ENCODE results near the gene NPEPL1.
"Not testable (repeated sequence)": the region's sequence is repeated elsewhere in the genome, so short reads cannot be mapped to it uniquely, and the experiment has no call there.

The NPEPL1 gene

DNA sequence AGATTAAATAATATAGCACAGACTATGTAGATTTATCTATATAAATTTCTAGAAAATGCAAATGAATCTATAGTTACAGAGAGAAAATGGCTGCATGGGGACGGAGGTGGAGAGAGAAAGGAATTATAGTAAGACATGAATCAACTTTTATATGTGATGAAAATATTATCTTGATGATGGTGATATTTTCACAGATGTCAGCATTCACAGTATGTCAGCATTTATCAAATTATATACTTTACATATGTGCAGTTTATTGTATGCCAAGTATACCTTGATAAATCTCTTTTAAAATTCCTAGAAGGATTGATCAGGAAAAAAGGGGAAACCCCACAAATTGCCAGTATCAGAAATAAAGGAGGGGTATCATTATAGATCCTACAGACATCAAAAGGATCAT is 44.6 kb downstream of the NPEPL1 start:
- no peak for DNase-seq (ENCODE audit: extremely low read depth in 1 of 2, low read depth in 1 of 2)

GRCh38 chr20:58740356-58741308 is 48.0 kb downstream of the NPEPL1 start:
- no peak for DNase-seq (ENCODE audit: extremely low read depth in 1 of 2, low read depth in 1 of 2)

DNA sequence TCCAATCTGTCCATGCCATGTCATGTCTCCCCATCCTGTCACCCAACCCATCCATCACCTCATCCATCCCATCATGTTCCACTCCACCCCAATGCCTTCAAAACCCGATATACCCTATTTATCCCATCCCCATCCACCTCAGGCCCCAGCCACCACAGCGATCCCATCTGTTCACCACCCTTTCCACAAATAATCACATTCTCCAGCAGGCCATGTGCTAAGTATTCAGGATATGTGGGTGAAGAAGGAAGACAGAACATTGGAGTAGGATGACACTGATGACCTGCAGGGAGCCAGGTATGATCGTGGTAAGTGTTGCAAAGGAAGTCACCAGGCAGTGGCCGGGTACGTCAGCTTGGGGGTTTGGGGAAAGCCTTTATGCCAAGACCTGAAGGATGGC is 48.8 kb downstream of the NPEPL1 start:
- DNase-seq (ENCODE audit: extremely low read depth in 1 of 2, low read depth in 1 of 2): no peak

GRCh38 chr20:58742668-58743566 is 50.3 kb downstream of the NPEPL1 start:
- DNase-seq (ENCODE audit: extremely low read depth in 1 of 2, low read depth in 1 of 2): no peak

GRCh38 chr20:58743929-58744534 is 51.4 kb downstream of the NPEPL1 start:
- DNase-seq (ENCODE audit: extremely low read depth in 1 of 2, low read depth in 1 of 2): no peak

DNA sequence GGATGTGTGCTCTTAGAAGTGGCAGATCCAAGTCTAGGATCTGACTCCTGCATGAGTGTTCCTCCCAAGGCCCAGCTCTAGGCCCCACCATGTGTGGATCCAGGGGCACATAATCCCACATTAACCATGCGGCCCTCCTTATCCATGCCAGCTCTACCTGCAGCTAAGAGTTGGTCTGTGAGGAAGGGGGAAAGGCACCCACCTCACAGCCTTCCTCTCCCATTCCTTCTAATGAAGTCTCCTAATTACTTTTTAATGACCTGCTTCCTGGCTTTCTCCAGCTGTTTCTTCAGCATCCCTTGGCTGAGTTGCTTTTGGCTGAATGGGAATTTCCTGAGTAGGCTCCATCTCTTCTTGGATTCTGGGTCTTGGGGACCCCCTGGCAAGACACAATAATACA is 52.2 kb downstream of the NPEPL1 start:
- DNase-seq (ENCODE audit: extremely low read depth in 1 of 2, low read depth in 1 of 2): no peak

- no peak for DNase-seq (ENCODE audit: extremely low read depth in 1 of 2, low read depth in 1 of 2)
Measured at GRCh38 chr20:58745391-58745790, 52.8 kb downstream of the NPEPL1 start.

GRCh38 chr20:58746620-58747019 is 54.0 kb downstream of the NPEPL1 start:
- no peak for DNase-seq (ENCODE audit: extremely low read depth in 1 of 2, low read depth in 1 of 2)

DNA sequence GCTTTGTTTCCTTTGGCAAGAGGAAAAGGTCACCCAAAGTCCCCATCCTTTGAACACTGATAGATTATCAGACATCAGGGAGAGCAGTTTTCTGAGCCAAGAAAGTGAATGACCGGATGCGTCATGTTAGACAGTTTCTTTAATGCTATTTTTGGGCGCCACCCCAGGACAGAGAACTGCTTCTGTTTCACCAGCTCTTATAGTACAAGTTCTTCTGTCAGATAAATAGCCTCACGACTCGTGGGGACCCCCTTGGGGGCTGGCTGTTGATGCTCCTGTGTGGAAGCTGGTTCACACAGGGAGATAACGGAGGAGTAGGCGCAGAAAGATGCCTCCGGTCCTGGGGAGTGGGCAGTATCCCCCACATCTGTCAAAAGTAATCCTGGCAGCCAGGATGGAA is 54.6 kb downstream of the NPEPL1 start:
- no peak for DNase-seq (ENCODE audit: extremely low read depth in 1 of 2, low read depth in 1 of 2)

- no peak for DNase-seq (ENCODE audit: extremely low read depth in 1 of 2, low read depth in 1 of 2)
Measured at GRCh38 chr20:58748618-58749017, 56.0 kb downstream of the NPEPL1 start.

DNA sequence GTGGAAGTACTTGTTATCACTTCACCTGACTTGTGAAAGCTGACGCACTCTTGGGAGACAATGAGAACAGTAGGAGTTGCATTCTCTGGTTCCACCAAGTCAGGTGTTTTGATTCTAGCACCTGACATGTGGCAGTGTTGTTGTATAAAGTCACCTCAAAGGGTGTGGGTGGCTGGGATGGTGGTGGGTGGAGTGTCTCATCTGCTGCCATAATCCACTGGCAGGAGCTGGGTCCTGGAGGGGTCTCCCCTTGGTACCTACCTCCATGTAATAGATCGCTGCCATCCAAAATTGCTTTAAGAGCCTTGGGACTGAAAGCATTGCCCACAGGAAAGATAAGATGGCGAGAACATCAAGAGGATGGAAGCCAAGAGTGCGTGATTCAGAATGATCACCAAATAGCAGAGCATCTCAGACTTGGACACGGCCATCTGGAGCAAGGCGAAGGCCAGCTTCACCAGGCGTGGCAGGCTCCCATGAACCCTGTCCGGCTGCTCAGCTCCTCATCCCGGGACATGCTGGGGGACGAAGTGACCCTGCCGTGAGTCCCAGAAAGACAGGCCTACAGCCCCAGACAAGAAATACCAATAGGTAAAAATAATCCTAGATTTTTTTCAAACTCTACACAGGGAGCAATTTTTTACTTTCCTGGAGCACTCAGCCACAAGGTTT is 56.6 kb downstream of the NPEPL1 start:
- DNase-seq (ENCODE audit: extremely low read depth in 1 of 2, low read depth in 1 of 2): no peak

DNA sequence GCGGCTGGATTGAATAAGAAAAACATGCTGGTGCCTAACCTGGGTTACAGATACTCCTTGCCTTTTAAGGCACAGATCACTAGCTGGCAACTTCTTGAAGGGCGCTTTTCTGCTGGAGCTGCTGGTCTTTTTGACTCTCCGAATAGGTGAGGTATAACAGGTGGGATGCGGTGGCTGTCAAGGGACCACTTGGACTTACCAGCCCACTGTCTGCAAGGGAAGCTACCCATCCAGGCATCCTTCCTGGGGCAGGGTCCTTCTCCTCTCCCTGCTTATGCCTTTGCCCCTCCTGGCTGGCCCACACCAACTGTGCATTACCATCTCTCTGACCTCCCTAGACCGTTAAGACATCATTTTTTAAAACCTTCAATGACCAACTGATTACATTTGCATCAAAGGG is 57.4 kb downstream of the NPEPL1 start:
- no peak for DNase-seq (ENCODE audit: extremely low read depth in 1 of 2, low read depth in 1 of 2)

- not testable (repeated sequence) for DNase-seq (ENCODE audit: extremely low read depth in 1 of 2, low read depth in 1 of 2)
Measured at GRCh38 chr20:58750706-58751105, 58.1 kb downstream of the NPEPL1 start.

- DNase-seq (ENCODE audit: extremely low read depth in 1 of 2, low read depth in 1 of 2): no peak
Measured at GRCh38 chr20:58751979-58752378, 59.4 kb downstream of the NPEPL1 start.

GRCh38 chr20:58752565-58752964 is 60.0 kb downstream of the NPEPL1 start:
- DNase-seq (ENCODE audit: extremely low read depth in 1 of 2, low read depth in 1 of 2): no peak

- DNase-seq (ENCODE audit: extremely low read depth in 1 of 2, low read depth in 1 of 2): no peak
Measured at GRCh38 chr20:58753267-58753921, 60.8 kb downstream of the NPEPL1 start.

- no peak for DNase-seq (ENCODE audit: extremely low read depth in 1 of 2, low read depth in 1 of 2)
Measured at GRCh38 chr20:58753922-58754551, 61.4 kb downstream of the NPEPL1 start.

- DNase-seq (ENCODE audit: extremely low read depth in 1 of 2, low read depth in 1 of 2): no peak
Measured at GRCh38 chr20:58754584-58754983, 62.0 kb downstream of the NPEPL1 start.

DNA sequence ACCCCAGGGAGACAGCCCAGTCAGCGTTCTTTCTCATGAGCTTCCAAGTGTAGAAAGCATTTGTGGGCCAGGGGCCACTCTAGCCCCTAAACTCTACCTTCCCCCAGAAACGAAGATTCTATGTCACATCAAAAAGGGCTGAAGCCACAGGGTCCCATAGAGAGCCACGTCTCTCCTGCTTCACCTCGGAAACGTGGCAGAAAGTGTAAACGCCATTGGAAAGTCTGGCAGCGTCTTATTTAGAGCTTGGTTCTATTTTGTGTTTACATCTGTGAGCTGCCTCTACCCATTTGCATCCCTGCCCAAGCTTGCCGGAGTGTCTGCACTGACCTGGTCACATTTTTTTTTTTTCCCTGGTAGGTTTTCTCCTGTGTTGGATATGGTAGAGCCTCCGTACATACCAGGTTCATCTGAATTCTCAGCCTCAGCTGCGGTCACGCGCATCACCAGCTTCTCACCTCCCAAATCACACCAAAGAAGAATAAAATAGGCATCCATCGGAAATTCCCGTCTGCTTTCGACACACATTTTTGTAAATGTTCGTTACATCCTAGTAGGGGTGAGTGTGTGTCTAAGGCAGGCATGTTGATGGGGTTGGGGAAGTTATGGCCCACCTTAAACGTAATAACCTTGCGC is 62.6 kb downstream of the NPEPL1 start:
- no peak for DNase-seq (ENCODE audit: extremely low read depth in 1 of 2, low read depth in 1 of 2)
